HepG2 (cell line): ENCODE data around the gene ADAMTS12. TPM values are rescaled to one million over a fixed set of nuclear protein-coding genes. Genes with fewer than 3 reads are reported as not detected.

Source experiments
- ATAC-seq: fragments of 200-7000 bp; cut with Tn5 transposase; 3 replicates; pipeline ENCODE4 v1.9.1; 2020; ENCODE audit warnings: mild to moderate bottlenecking, moderate library complexity
- BruUV-seq: library from RNA; stranded (reverse); fragments of 400-500 nt; replicated peaks from 2 replicates; lab custom pipeline; 2021; lab: Mats Ljungman, UMichigan
- CTCF ChIA-PET: fragments of 300-600 bp; formaldehyde crosslinking; extraction: SDS; loops from one replicate; lab custom pipeline; 2021; ENCODE audit warnings: low total read pairs, inconsistent platforms, low intra/inter-chr PET ratio; lab: Yijun Ruan, JAX
- POLR2A ChIA-PET: fragments of 350-600 bp; sonication (Branson Sonifier 250); formaldehyde crosslinking; loops from one replicate; lab custom pipeline; 2020; ENCODE audit warnings: antibody characterized with exemption, inconsistent platforms; lab: Yijun Ruan, JAX
- DNase-seq: peaks from one replicate; pipeline ENCODE4 v3.0.0-alpha.2; 2015; ENCODE audit warnings: low spot score
- FAIRE-seq: peaks from 3 replicates; lab custom pipeline; 2011; peaks lifted over from hg19 to GRCh38; lab: Jason Lieb, UNC
- H2AFZ ChIP-seq: one replicate; pipeline ENCODE4 v1.6.1; 2011; ENCODE audit warnings: low read length, inconsistent platforms
- H3K27ac ChIP-seq: fragments of 300-600 bp; 3 replicates; pipeline ENCODE4 v1.8.0; 2011; ENCODE audit warnings: mixed run types, mild to moderate bottlenecking, mixed read lengths, low read length, inconsistent platforms; ENCODE audit not compliant: insufficient read depth; ENCODE audit errors: extremely low read length
- H3K27me3 ChIP-seq, 2 experiments: fragments of 200-600 bp in 1 of 2; 2 replicates in 1 of 2; 3 replicates in 1 of 2; pipeline versions ENCODE4 v1.6.0 to v1.8.0; 2011; ENCODE audit warnings: low read length in 2 of 2, mild to moderate bottlenecking in 2 of 2, moderate library complexity in 2 of 2, inconsistent platforms in 1 of 2; ENCODE audit not compliant: insufficient read depth in 2 of 2, control insufficient read depth in 1 of 2
- H3K36me3 ChIP-seq, 2 experiments: fragments of 200-600 bp in 1 of 2; replicated peaks in 1 of 2; 2 replicates in 1 of 2; 3 replicates in 1 of 2; pipeline versions ENCODE4 v1.5.1 to v1.8.0; 2011; ENCODE audit warnings: low read length in 2 of 2, inconsistent platforms in 1 of 2; ENCODE audit not compliant: insufficient read depth in 2 of 2, control insufficient read depth in 1 of 2
- H3K4me1 ChIP-seq: 2 replicates; pipeline ENCODE4 v1.5.1; 2012; ENCODE audit warnings: low read length, inconsistent platforms; ENCODE audit not compliant: insufficient read depth
- H3K4me2 ChIP-seq: 2 replicates; pipeline ENCODE4 v1.6.0; 2011; ENCODE audit warnings: low read depth, low read length, inconsistent platforms
- H3K4me3 ChIP-seq, 3 experiments: fragments of 200-600 bp in 1 of 3; sonication (generic), shearing (Covaris generic) in 1 of 3; replicated peaks in 1 of 3; 2 replicates each; pipeline ENCODE4 v1.5.1; 2011 to 2016; ENCODE audit warnings: low read length in 3 of 3, inconsistent platforms in 2 of 3, low read depth in 2 of 3, mild to moderate bottlenecking in 2 of 3, control low read depth in 1 of 3, mixed read lengths in 1 of 3; ENCODE audit not compliant: insufficient read depth in 1 of 3
- H3K79me2 ChIP-seq: one replicate; pipeline ENCODE4 v1.6.1; 2011; ENCODE audit warnings: low read length, inconsistent platforms; ENCODE audit not compliant: insufficient read depth
- H3K9ac ChIP-seq: 2 replicates; pipeline ENCODE4 v1.6.0; 2011; ENCODE audit warnings: mild to moderate bottlenecking, low read depth, low read length, inconsistent platforms; ENCODE audit not compliant: insufficient read depth
- H3K9me3 ChIP-seq: 2 replicates; pipeline ENCODE4 v1.5.1; 2012; ENCODE audit warnings: mild to moderate bottlenecking, low read length
- H4K20me1 ChIP-seq: 2 replicates; pipeline ENCODE4 v1.6.0; 2011; ENCODE audit warnings: inconsistent platforms, mild to moderate bottlenecking, low read length, moderate library complexity; ENCODE audit not compliant: insufficient read depth
- ARID5B ChIP-seq: IDR thresholded peaks from 2 replicates; pipeline ENCODE4 v1.4.0; 2020; ENCODE audit warnings: mild to moderate bottlenecking, missing genetic modification reagents
- CSRNP2 ChIP-seq: sonication (generic); formaldehyde crosslinking; conservative IDR thresholded peaks from 2 replicates; pipeline ENCODE4 v1.8.0; 2022; ENCODE audit warnings: low read depth, missing genetic modification reagents
- JUNB ChIP-seq: sonication (generic); formaldehyde crosslinking; IDR thresholded peaks from 2 replicates; pipeline ENCODE4 v1.8.0; 2022; ENCODE audit warnings: missing genetic modification reagents, mild to moderate bottlenecking, borderline replicate concordance
- LCORL ChIP-seq, 2 experiments: fragments of 450-650 bp in 1 of 2; sonication (generic) in 1 of 2; formaldehyde crosslinking in 1 of 2; IDR thresholded peaks; 2 replicates each; pipeline versions ENCODE4 v1.5.0 to v1.6.1; 2017 to 2020; ENCODE audit warnings: antibody characterized with exemption in 1 of 2, missing genetic modification reagents in 1 of 2
- MLLT10 ChIP-seq: sonication (generic); formaldehyde crosslinking; IDR thresholded peaks from 2 replicates; pipeline ENCODE4 v1.4.0; 2020; ENCODE audit warnings: missing genetic modification reagents
- NFAT5 ChIP-seq: sonication (generic); formaldehyde crosslinking; IDR thresholded peaks from 2 replicates; pipeline ENCODE4 v1.4.0; 2020; ENCODE audit warnings: missing genetic modification reagents
- NFRKB ChIP-seq: fragments of 450-650 bp; IDR thresholded peaks from 2 replicates; pipeline ENCODE4 v1.6.1; 2017
- TEAD3 ChIP-seq: optimal IDR thresholded peaks from 2 replicates; pipeline ENCODE3; 2016; ENCODE audit warnings: borderline replicate concordance
- ZBTB25 ChIP-seq: IDR thresholded peaks from 2 replicates; pipeline ENCODE4 v1.6.1; 2018; ENCODE audit warnings: missing genetic modification reagents
- ZEB1 ChIP-seq: IDR thresholded peaks from 2 replicates; pipeline ENCODE4 v1.6.1; 2012; ENCODE audit warnings: mild to moderate bottlenecking, low read depth, inconsistent platforms; ENCODE audit not compliant: insufficient replicate concordance
- ZFY ChIP-seq: sonication (generic); formaldehyde crosslinking; IDR thresholded peaks from 2 replicates; pipeline ENCODE4 v1.4.0; 2020; ENCODE audit warnings: missing genetic modification reagents
- ZNF225 ChIP-seq: sonication (generic); formaldehyde crosslinking; IDR thresholded peaks from 2 replicates; pipeline ENCODE4 v1.4.0; 2020; ENCODE audit warnings: mild to moderate bottlenecking, missing genetic modification reagents
- ZNF337 ChIP-seq: sonication (generic); formaldehyde crosslinking; IDR thresholded peaks from 2 replicates; pipeline ENCODE4 v1.5.1; 2020; ENCODE audit warnings: missing genetic modification reagents, low read depth, mild to moderate bottlenecking, borderline replicate concordance
- WGBS: methylation state at CpG from one replicate; pipeline ENCODE4 v1.1.6; 2017; ENCODE audit warnings: low lambda C conversion rate; 5-methylcytosine and 5-hydroxymethylcytosine counted together
- in situ Hi-C: cut with HindIII; loops from 2 replicates; pipeline ENCODE4 v1.10.0; 2017; ENCODE audit warnings: low pct_unique_long_range_greater_than_20kb; ENCODE audit not compliant: extremely low pct_ligation_motif_present
- intact Hi-C: fragments of 100-400 bp; cut with micrococcal nuclease; formaldehyde crosslinking; loops from one replicate; pipeline ENCODE4 v1.10.0; 2022; ENCODE audit not compliant: unreplicated experiment
- polyA plus RNA-seq, 8 experiments: library from polyadenylated mRNA; depleted of rRNA in 3 of 8; stranded (reverse) in 7 of 8; unstranded in 1 of 8; fragments of >200 nt; fragmentation: Illumina TruSeq in 4 of 8; extraction: Trizol in 4 of 8; gene quantifications; 2 replicates each; pipeline versions ENCODE4 v1.2.1 to v1.2.3, GENCODE V29; 2011 to 2016; ENCODE audit warnings: low read depth in 4 of 8, missing spikeins in 1 of 8, mixed read lengths in 1 of 8; ENCODE audit not compliant: insufficient read depth in 1 of 8
- total RNA-seq, 5 experiments: library from RNA; depleted of rRNA; stranded (reverse); fragments of >200 nt; fragmentation: Illumina TruSeq; extraction: Trizol; gene quantifications; 2 replicates each; pipeline ENCODE4 v1.2.3, GENCODE V29; 2016; ENCODE audit warnings: low read depth in 1 of 5

The ADAMTS12 gene
- total and polyA plus RNA-seq, 2 of the 13 experiments (the other 11 are each of a cell fraction or from before 2014, with no cell fraction given), result 0.03 TPM; not detected in 1

GRCh38 chr5:33854733-33855151, 37.0 kb downstream of the ADAMTS12 start:
- no TSS peak for BruUV-seq
- WGBS, result 3% methylated on average over 4 of the region's 4 CpGs
- FAIRE-seq, result no peak
- TF ChIP-seq CSRNP2 (CRISPR knock-in tag) (no peak), ZNF225 (CRISPR knock-in tag) (no peak), TEAD3 (CRISPR knock-in tag) (peak; percentile 60), ARID5B (CRISPR knock-in tag) (peak; percentile 11; the same call in 1 of the 2 replicates), LCORL (IDR thresholded peaks at IDR 0.05) (no peak), LCORL (CRISPR knock-in tag; IDR thresholded peaks at IDR 0.05) (no peak), ZNF337 (CRISPR knock-in tag) (no peak), ZFY (CRISPR knock-in tag) (no peak), JUNB (no peak), ZEB1 (no peak), NFAT5 (no peak), ZBTB25 (CRISPR knock-in tag) (no peak), NFRKB (no peak), MLLT10 (CRISPR knock-in tag) (no peak)

More at GRCh38 chr5:33854733-33855151, 37.0 kb downstream of the ADAMTS12 start:
- intact Hi-C loops (no loop called here), in situ Hi-C loops (no loop called here)
- H2AFZ ChIP-seq, result no peak overlapping the region
- H3K79me2 ChIP-seq, result no peaks in the 10 kb centered on the region
- no peaks in the 10 kb centered on the region for H3K36me3 ChIP-seq
- H3K27me3 ChIP-seq, result no peaks in the 10 kb centered on the region
- DNase-seq (peak; percentile 55), ATAC-seq (peak; percentile 85)
- H3K4me3 ChIP-seq, result peak overlapping the region in 1 of 3 experiments; percentile 20; a peak in 2 of 6 replicates
- H3K9me3 ChIP-seq, result no peaks in the 10 kb centered on the region
- ChIA-PET POLR2A (no interaction called here), CTCF (no interaction called here)
- peak overlapping the region; percentile 52 for H3K4me2 ChIP-seq
- no peak overlapping the region for H3K27ac ChIP-seq
- H3K4me1 ChIP-seq, result peaks cover 29% of the 10 kb centered on the region
- no peak overlapping the region for H3K9ac ChIP-seq
- H4K20me1 ChIP-seq, result no peaks in the 10 kb centered on the region
